ENCODE data around the gene SRMS. TPM values are rescaled to one million over a fixed set of nuclear protein-coding genes. Genes with fewer than 3 reads are reported as not detected.

SRMS gene
- total and polyA plus RNA-seq, 2 donors (not counting 1 experiment from before 2014, with no cell fraction given), result 0.17 to 0.54 TPM

- TF ChIP-seq EZH2 (IDR thresholded peaks at IDR 0.05; ENCODE audit: borderline replicate concordance, insufficient read depth, low read depth, low read length, poor library complexity, severe bottlenecking) (no peak), CTCF (IDR thresholded peaks at IDR 0.05) (no peak)
- H3K27ac Mint-ChIP-seq, result no peak overlapping the region
- peaks cover 0 to 39% (median 12%) of the 10 kb centered on the region in 4 experiments for H3K27me3 ChIP-seq (replicated peaks in 1 of 4; ENCODE audit: control extremely low read depth in 1 of 4, control insufficient read depth in 3 of 4, insufficient read depth in 4 of 4, low read length in 3 of 4)
- H3K79me2 ChIP-seq (ENCODE audit: control insufficient read depth, insufficient read depth, low read length), result no peaks in the 10 kb centered on the region
- ATAC-seq (ENCODE audit: low read depth) (no peak), DNase-seq (no peak)
- H3K27ac ChIP-seq (ENCODE audit: low read length in 2 of 2), result no peak overlapping the region
- CTCF ChIA-PET, result interaction anchor here (1.6 kb wide), 1 partner anchor 480 kb away, joined by 4 read pairs; no protein-coding TSS in a partner anchor
- H3K4me1 Mint-ChIP-seq, result peaks cover 7% of the 10 kb centered on the region
- no peak overlapping the region for H3K4me3 ChIP-seq (ENCODE audit: control extremely low read depth in 1 of 5, extremely low read depth in 1 of 5, insufficient read depth in 1 of 5, low read depth in 2 of 5, low read length in 4 of 5)
- H4K20me1 ChIP-seq (ENCODE audit: control insufficient read depth, insufficient read depth, low read length, poor library complexity, severe bottlenecking), result no peaks in the 10 kb centered on the region
- peaks cover 0 to 9% (median 0%) of the 10 kb centered on the region in 3 donors for H3K9me3 ChIP-seq (ENCODE audit: control extremely low read depth in 1 of 3, control insufficient read depth in 2 of 3, insufficient read depth in 1 of 3, low read length in 2 of 3)
- no peak overlapping the region for H3K4me3 Mint-ChIP-seq
- H3K27me3 Mint-ChIP-seq, result peaks cover 11% of the 10 kb centered on the region
- peaks cover 2% of the 10 kb centered on the region for H3K9me3 Mint-ChIP-seq (ENCODE audit: insufficient read depth)
- no peak overlapping the region for H2AFZ ChIP-seq (ENCODE audit: insufficient read depth, low read depth, low read length, poor library complexity, severe bottlenecking)
- no peak overlapping the region for H3K9ac ChIP-seq (ENCODE audit: low read length)
- no peak overlapping the region for H3K4me2 ChIP-seq (replicated peaks; ENCODE audit: low read depth, low read length, poor library complexity, severe bottlenecking)
- POLR2A ChIA-PET, result interaction anchor here (0.5 kb wide), 1 partner anchor 524 kb away, joined by 4 read pairs; no protein-coding TSS in a partner anchor
- no peaks in the 10 kb centered on the region for H3K36me3 ChIP-seq (replicated peaks in 1 of 2; ENCODE audit: control extremely low read depth in 1 of 2, control insufficient read depth in 1 of 2, extremely low read depth in 1 of 2, insufficient read depth in 2 of 2, low read length in 1 of 2)
- H3K4me1 ChIP-seq (ENCODE audit: control insufficient read depth in 2 of 2, insufficient read depth in 2 of 2, low read length in 2 of 2), result peaks cover 13 to 14% of the 10 kb centered on the region in 2 donors
- intact Hi-C loops (cut with micrococcal nuclease), result no loop called here
- 90% methylated on average over 14 of the region's 14 CpGs for WGBS (ENCODE audit: insufficient coverage)
These were observed 54.6 kb downstream of the SRMS start for GRCh38 chr20:63492982-63493381.

- CTCF ChIA-PET, result no interaction called here
- intact Hi-C loops (cut with micrococcal nuclease), result no loop called here
- no peak overlapping the region for H3K9ac ChIP-seq (ENCODE audit: low read length)
- H3K79me2 ChIP-seq (ENCODE audit: control insufficient read depth, insufficient read depth, low read length), result no peaks in the 10 kb centered on the region
- H3K27me3 Mint-ChIP-seq, result peaks cover 9% of the 10 kb centered on the region
- peaks cover 7% of the 10 kb centered on the region for H3K4me1 Mint-ChIP-seq
- no peak overlapping the region for H3K4me2 ChIP-seq (replicated peaks; ENCODE audit: low read depth, low read length, poor library complexity, severe bottlenecking)
- ATAC-seq (ENCODE audit: low read depth) (no peak), DNase-seq (no peak)
- H3K4me3 Mint-ChIP-seq, result no peak overlapping the region
- H3K27ac Mint-ChIP-seq, result no peak overlapping the region
- H3K36me3 ChIP-seq (replicated peaks in 1 of 2; ENCODE audit: control extremely low read depth in 1 of 2, control insufficient read depth in 1 of 2, extremely low read depth in 1 of 2, insufficient read depth in 2 of 2, low read length in 1 of 2), result no peaks in the 10 kb centered on the region
- no peak overlapping the region for H3K4me3 ChIP-seq (ENCODE audit: control extremely low read depth in 1 of 5, extremely low read depth in 1 of 5, insufficient read depth in 1 of 5, low read depth in 2 of 5, low read length in 4 of 5)
- POLR2A ChIA-PET, result no interaction called here
- H3K9me3 Mint-ChIP-seq (ENCODE audit: insufficient read depth), result peaks cover 2% of the 10 kb centered on the region
- no peak for TF ChIP-seq EZH2 (IDR thresholded peaks at IDR 0.05; ENCODE audit: borderline replicate concordance, insufficient read depth, low read depth, low read length, poor library complexity, severe bottlenecking)
- TF ChIP-seq CTCF (IDR thresholded peaks at IDR 0.05), result no peak
- no peak overlapping the region for H3K27ac ChIP-seq (ENCODE audit: low read length in 2 of 2)
- peaks cover 10% of the 10 kb centered on the region in 2 donors for H3K4me1 ChIP-seq (ENCODE audit: control insufficient read depth in 2 of 2, insufficient read depth in 2 of 2, low read length in 2 of 2)
- H4K20me1 ChIP-seq (ENCODE audit: control insufficient read depth, insufficient read depth, low read length, poor library complexity, severe bottlenecking), result no peaks in the 10 kb centered on the region
- H2AFZ ChIP-seq (ENCODE audit: insufficient read depth, low read depth, low read length, poor library complexity, severe bottlenecking), result no peak overlapping the region
- peaks cover 0 to 39% (median 10%) of the 10 kb centered on the region in 4 experiments for H3K27me3 ChIP-seq (replicated peaks in 1 of 4; ENCODE audit: control extremely low read depth in 1 of 4, control insufficient read depth in 3 of 4, insufficient read depth in 4 of 4, low read length in 3 of 4)
- peaks cover 0 to 13% (median 0%) of the 10 kb centered on the region in 3 donors for H3K9me3 ChIP-seq (ENCODE audit: control extremely low read depth in 1 of 3, control insufficient read depth in 2 of 3, insufficient read depth in 1 of 3, low read length in 2 of 3)
- 92% methylated on average over 2 of the region's 2 CpGs for WGBS (ENCODE audit: insufficient coverage)
These were observed 55.0 kb downstream of the SRMS start for GRCh38 chr20:63492518-63492917.
